ENCODE data around the gene ASTL. TPM values are rescaled to one million over a fixed set of nuclear protein-coding genes. Genes with fewer than 3 reads are reported as not detected.
A peak's percentile ranks its signal among the peaks of the same experiment; 100 is the strongest.

Gene ASTL
- total RNA-seq, 1 experiment from 2014 or later = not detected

- H3K9ac ChIP-seq (ENCODE audit: low read length) = no peak overlapping the region
- no peak for DNase-seq
- TF ChIP-seq EZH2phosphoT487 (IDR thresholded peaks at IDR 0.05; ENCODE audit: borderline replicate concordance, low read length) (no peak), EZH2 (IDR thresholded peaks at IDR 0.05; ENCODE audit: low read length, unreplicated experiment) (no peak), CTCF (conservative IDR thresholded peaks at IDR 0.05; ENCODE audit: low read depth, low read length) (no peak)
These were observed 16.4 kb upstream of the ASTL start for GRCh38 chr2:96154506-96155380.

DNA sequence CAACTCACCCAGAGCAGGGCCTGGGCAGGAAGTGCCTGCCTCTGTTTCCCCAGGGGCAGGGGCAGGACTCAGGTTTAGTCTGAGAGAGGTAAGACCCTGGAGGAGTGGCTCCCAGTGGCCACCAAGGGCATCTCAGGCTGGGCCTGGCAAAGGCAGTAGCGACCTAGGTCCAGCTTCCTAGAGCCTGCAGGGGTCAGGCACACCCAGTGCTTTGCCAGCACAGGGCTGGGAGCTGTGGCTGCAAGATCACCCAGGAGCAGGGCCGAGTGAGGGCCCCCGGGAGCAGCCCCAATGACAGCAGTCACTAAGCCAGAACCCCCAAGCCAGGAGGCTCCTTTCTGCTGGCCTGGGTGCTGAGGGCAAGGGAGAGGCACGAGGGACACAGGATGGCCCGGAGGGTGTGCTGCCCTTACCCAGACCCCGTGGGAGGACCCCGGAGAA lies 15.7 kb upstream of the ASTL start:
- no TSS peak for BruUV-seq (replicated peaks)
- ATAC-seq = peak; percentile 22
- TF ChIP-seq CTCF (conservative IDR thresholded peaks at IDR 0.05; ENCODE audit: low read depth, low read length) = no peak
- no peak for TF ChIP-seq EZH2 (IDR thresholded peaks at IDR 0.05; ENCODE audit: low read length, unreplicated experiment)
- TF ChIP-seq EZH2phosphoT487 (IDR thresholded peaks at IDR 0.05; ENCODE audit: borderline replicate concordance, low read length) = no peak

More at GRCh38 chr2:96154506-96155380, 16.4 kb upstream of the ASTL start:
- no peak for ATAC-seq
- no TSS peak for BruUV-seq (replicated peaks)
- H3K4me3 ChIP-seq (ENCODE audit: low read length) = no peak overlapping the region
- H3K27me3 ChIP-seq (ENCODE audit: low read length) = no peaks in the 10 kb centered on the region
- no peaks in the 10 kb centered on the region for H3K79me2 ChIP-seq (ENCODE audit: low read length)
- no peak overlapping the region for H2AFZ ChIP-seq (ENCODE audit: low read length)
- H3K4me1 ChIP-seq (ENCODE audit: insufficient read depth, low read length) = no peaks in the 10 kb centered on the region
- H3F3A ChIP-seq (ENCODE audit: low read length, unreplicated experiment) = no peaks in the 10 kb centered on the region
- H3K27ac ChIP-seq (ENCODE audit: low read length) = no peak overlapping the region
- H3K4me2 ChIP-seq (ENCODE audit: low read length) = no peak overlapping the region
- POLR2A ChIA-PET (ENCODE audit: unreplicated experiment) = no interaction called here
- H3K9me2 ChIP-seq (replicated peaks; ENCODE audit: low read length) = no peaks in the 10 kb centered on the region
- H3K36me3 ChIP-seq (ENCODE audit: low read depth, low read length) = no peaks in the 10 kb centered on the region
- intact Hi-C loops (cut with micrococcal nuclease) = no loop called here
- CTCF ChIA-PET = no interaction called here
- H4K20me1 ChIP-seq (ENCODE audit: low read length) = no peaks in the 10 kb centered on the region
- H3K9me3 ChIP-seq (ENCODE audit: low read length) = no peaks in the 10 kb centered on the region

DNA sequence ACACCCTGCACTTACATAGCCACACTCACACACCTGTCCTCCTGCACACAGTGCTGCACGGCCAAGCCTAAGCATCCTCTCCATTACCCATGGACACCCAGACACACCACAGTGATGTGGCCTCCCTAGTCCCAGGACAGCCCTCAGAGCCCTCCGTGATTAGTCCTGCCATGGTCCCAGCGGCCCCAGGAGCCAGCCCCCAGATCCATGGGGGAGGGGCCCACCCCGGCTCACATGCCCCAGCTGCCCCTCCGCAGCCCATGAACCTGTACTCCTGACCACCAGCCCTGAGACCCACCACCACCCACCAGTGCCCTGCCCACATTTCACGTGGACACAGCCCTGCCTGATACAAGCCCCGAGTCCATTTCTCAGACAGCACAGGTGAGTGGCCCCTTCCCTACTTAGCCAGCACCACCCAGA lies 15.0 kb upstream of the ASTL start:
- BruUV-seq (replicated peaks) = no TSS peak
- Histone ChIP-seq H4K20me1 (ENCODE audit: low read length) (no peaks in the 10 kb centered on the region), H3K4me2 (ENCODE audit: low read length) (no peak overlapping the region), H2AFZ (ENCODE audit: low read length) (no peak overlapping the region), H3K36me3 (ENCODE audit: low read depth, low read length) (no peaks in the 10 kb centered on the region), H3F3A (ENCODE audit: low read length, unreplicated experiment) (no peaks in the 10 kb centered on the region), H3K9ac (ENCODE audit: low read length) (no peak overlapping the region), H3K9me2 (replicated peaks; ENCODE audit: low read length) (no peaks in the 10 kb centered on the region), H3K9me3 (ENCODE audit: low read length) (no peaks in the 10 kb centered on the region), H3K27me3 (ENCODE audit: low read length) (no peaks in the 10 kb centered on the region), H3K27ac (ENCODE audit: low read length) (no peak overlapping the region), H3K4me3 (ENCODE audit: low read length) (no peak overlapping the region), H3K4me1 (ENCODE audit: insufficient read depth, low read length) (no peaks in the 10 kb centered on the region), H3K79me2 (ENCODE audit: low read length) (no peaks in the 10 kb centered on the region)
- DNase-seq (no peak), ATAC-seq (no peak)
- TF ChIP-seq EZH2phosphoT487 (IDR thresholded peaks at IDR 0.05; ENCODE audit: borderline replicate concordance, low read length) = no peak
- no peak for TF ChIP-seq EZH2 (IDR thresholded peaks at IDR 0.05; ENCODE audit: low read length, unreplicated experiment)
- no peak for TF ChIP-seq CTCF (conservative IDR thresholded peaks at IDR 0.05; ENCODE audit: low read depth, low read length)
- ChIA-PET POLR2A (ENCODE audit: unreplicated experiment) (no interaction called here), CTCF (no interaction called here)
- intact Hi-C loops (cut with micrococcal nuclease) = no loop called here

More for the DNA sequence above, 15.7 kb upstream of the ASTL start:
- ChIA-PET CTCF (no interaction called here), POLR2A (ENCODE audit: unreplicated experiment) (no interaction called here)
- Histone ChIP-seq H3K79me2 (ENCODE audit: low read length) (no peaks in the 10 kb centered on the region), H3K36me3 (ENCODE audit: low read depth, low read length) (no peaks in the 10 kb centered on the region), H3K9me3 (ENCODE audit: low read length) (no peaks in the 10 kb centered on the region), H2AFZ (ENCODE audit: low read length) (no peak overlapping the region), H3K9me2 (replicated peaks; ENCODE audit: low read length) (no peaks in the 10 kb centered on the region), H3K4me1 (ENCODE audit: insufficient read depth, low read length) (no peaks in the 10 kb centered on the region), H4K20me1 (ENCODE audit: low read length) (no peaks in the 10 kb centered on the region), H3K4me2 (ENCODE audit: low read length) (no peak overlapping the region), H3K9ac (ENCODE audit: low read length) (no peak overlapping the region), H3K27ac (ENCODE audit: low read length) (no peak overlapping the region), H3K27me3 (ENCODE audit: low read length) (no peaks in the 10 kb centered on the region), H3F3A (ENCODE audit: low read length, unreplicated experiment) (no peaks in the 10 kb centered on the region), H3K4me3 (ENCODE audit: low read length) (no peak overlapping the region)
- intact Hi-C loops (cut with micrococcal nuclease) = no loop called here
- DNase-seq = no peak

Data from PC-3 (cell line).